ENCODE data around the gene GLS. TPM values are rescaled to one million over a fixed set of nuclear protein-coding genes. Genes with fewer than 3 reads are reported as not detected.

Gene GLS
- total RNA-seq, 5 donors from 2014 or later (not counting 1 experiment from before 2014, with no cell fraction given), result 192 to 233 (median 209) TPM

- H3K36me3 ChIP-seq (ENCODE audit: control insufficient read depth in 2 of 2, extremely low read depth in 1 of 2, insufficient read depth in 1 of 2, low read length in 1 of 2), result peaks cover 0 to 51% of the 10 kb centered on the region in 2 donors
- peaks cover 30% of the 10 kb centered on the region for H3K36me3 Mint-ChIP-seq
- no peaks in the 10 kb centered on the region for H3K27me3 ChIP-seq (replicated peaks in 1 of 2; ENCODE audit: control insufficient read depth in 2 of 2, extremely low read depth in 1 of 2, insufficient read depth in 2 of 2, low read length in 1 of 2)
- peaks cover 33 to 38% (median 38%) of the 10 kb centered on the region in 3 donors for H3K4me1 Mint-ChIP-seq
- no peak overlapping the region for H3K27ac ChIP-seq (ENCODE audit: low read length)
- no peaks in the 10 kb centered on the region for H3K9me3 ChIP-seq
- no peaks in the 10 kb centered on the region for H3K27me3 Mint-ChIP-seq
- no peak for ATAC-seq (replicated peaks in 1 of 4)
- POLR2A ChIA-PET, result interaction anchor here in 1 of 2 donors (0.5 kb wide), 1 partner anchor 232 kb away, joined by 5 read pairs; no protein-coding TSS in a partner anchor
- H3K27ac Mint-ChIP-seq, result peak overlapping the region in 1 of 2 donors; percentile 12
- CTCF ChIA-PET, result no interaction called here
- no peaks in the 10 kb centered on the region for H3K9me3 Mint-ChIP-seq
- H3K4me3 ChIP-seq (ENCODE audit: control insufficient read depth in 1 of 2, extremely low read depth in 1 of 2, low read length in 1 of 2), result no peak overlapping the region
- no peak overlapping the region for H3K4me3 Mint-ChIP-seq
- WGBS (ENCODE audit: insufficient coverage), result 100% methylated on average over 2 of the region's 4 CpGs
- DNase-seq, result no peak
- peaks cover 0 to 8% of the 10 kb centered on the region in 2 experiments for H3K4me1 ChIP-seq (ENCODE audit: control insufficient read depth in 1 of 2, extremely low read depth in 1 of 2, insufficient read depth in 2 of 2, low read length in 2 of 2)
These were observed 15.9 kb downstream of the GLS start for GRCh38 chr2:190896477-190896876.

- ChIA-PET CTCF (interaction anchor here (0.7 to 1.2 kb wide), 4 partner anchors 18 to 84 kb away, joined by 3 to 4 read pairs (median 3); no protein-coding TSS in a partner anchor), POLR2A (interaction anchor here in 1 of 2 donors (0.6 to 1.8 kb wide), 6 partner anchors 9 to 89 kb away, joined by 3 to 11 read pairs (median 4); no protein-coding TSS in a partner anchor)
- Mint-ChIP-seq H3K4me3 (no peak overlapping the region), H3K27me3 (no peaks in the 10 kb centered on the region), H3K36me3 (peaks cover 43% of the 10 kb centered on the region), H3K27ac (peak overlapping the region; percentile 17 to 45), H3K9me3 (no peaks in the 10 kb centered on the region), H3K4me1 (peaks cover 11 to 13% (median 13%) of the 10 kb centered on the region in 3 donors)
- Histone ChIP-seq H3K27ac (ENCODE audit: low read length) (no peak overlapping the region), H3K9me3 (no peaks in the 10 kb centered on the region), H3K4me1 (ENCODE audit: control insufficient read depth in 1 of 2, extremely low read depth in 1 of 2, insufficient read depth in 2 of 2, low read length in 2 of 2) (no peaks in the 10 kb centered on the region), H3K36me3 (ENCODE audit: control insufficient read depth in 2 of 2, extremely low read depth in 1 of 2, insufficient read depth in 1 of 2, low read length in 1 of 2) (peaks cover 0 to 59% of the 10 kb centered on the region in 2 donors), H3K4me3 (ENCODE audit: control insufficient read depth in 1 of 2, extremely low read depth in 1 of 2, low read length in 1 of 2) (no peak overlapping the region), H3K27me3 (replicated peaks in 1 of 2; ENCODE audit: control insufficient read depth in 2 of 2, extremely low read depth in 1 of 2, insufficient read depth in 2 of 2, low read length in 1 of 2) (no peaks in the 10 kb centered on the region)
- DNase-seq (no peak), ATAC-seq (replicated peaks in 1 of 4) (no peak)
- no CpG with 5 or more reads among the region's 1 CpG for WGBS (ENCODE audit: insufficient coverage)
These were observed 23.3 kb downstream of the GLS start for GRCh38 chr2:190903693-190904450.

- peaks cover 13 to 15% (median 13%) of the 10 kb centered on the region in 3 donors for H3K4me1 Mint-ChIP-seq
- Histone ChIP-seq H3K27ac (ENCODE audit: low read length) (no peak overlapping the region), H3K36me3 (ENCODE audit: control insufficient read depth in 2 of 2, extremely low read depth in 1 of 2, insufficient read depth in 1 of 2, low read length in 1 of 2) (peaks cover 0 to 59% of the 10 kb centered on the region in 2 donors), H3K4me1 (ENCODE audit: control insufficient read depth in 1 of 2, extremely low read depth in 1 of 2, insufficient read depth in 2 of 2, low read length in 2 of 2) (no peaks in the 10 kb centered on the region), H3K9me3 (no peaks in the 10 kb centered on the region), H3K4me3 (ENCODE audit: control insufficient read depth in 1 of 2, extremely low read depth in 1 of 2, low read length in 1 of 2) (no peak overlapping the region), H3K27me3 (replicated peaks in 1 of 2; ENCODE audit: control insufficient read depth in 2 of 2, extremely low read depth in 1 of 2, insufficient read depth in 2 of 2, low read length in 1 of 2) (no peaks in the 10 kb centered on the region)
- ChIA-PET CTCF (no interaction called here), POLR2A (no interaction called here)
- DNase-seq (no peak), ATAC-seq (replicated peaks in 1 of 4) (no peak)
- WGBS (ENCODE audit: insufficient coverage), result no CpG with 5 or more reads among the region's 3 CpGs
- H3K4me3 Mint-ChIP-seq, result no peak overlapping the region
- H3K27ac Mint-ChIP-seq, result no peak overlapping the region
- H3K36me3 Mint-ChIP-seq, result peaks cover 45% of the 10 kb centered on the region
- H3K9me3 Mint-ChIP-seq, result no peaks in the 10 kb centered on the region
- H3K27me3 Mint-ChIP-seq, result no peaks in the 10 kb centered on the region
These were observed 24.1 kb downstream of the GLS start for GRCh38 chr2:190904640-190905261.

GRCh38 chr2:190908532-190908931 lies 27.9 kb downstream of the GLS start:
- no peaks in the 10 kb centered on the region for H3K9me3 ChIP-seq
- ChIA-PET POLR2A (no interaction called here), CTCF (interaction anchor here in 1 of 2 donors (1.2 kb wide), 1 partner anchor 16 kb away, joined by 4 read pairs; no protein-coding TSS in a partner anchor)
- Mint-ChIP-seq H3K36me3 (peaks cover 45% of the 10 kb centered on the region), H3K4me1 (peaks cover 32 to 39% (median 33%) of the 10 kb centered on the region in 3 donors), H3K27me3 (no peaks in the 10 kb centered on the region), H3K27ac (no peak overlapping the region), H3K9me3 (no peaks in the 10 kb centered on the region), H3K4me3 (no peak overlapping the region)
- no CpG with 5 or more reads among the region's 5 CpGs for WGBS (ENCODE audit: insufficient coverage)
- no peak for DNase-seq
- H3K4me3 ChIP-seq (ENCODE audit: control insufficient read depth in 1 of 2, extremely low read depth in 1 of 2, low read length in 1 of 2), result no peak overlapping the region
- ATAC-seq (replicated peaks in 1 of 4), result no peak
- H3K4me1 ChIP-seq (ENCODE audit: control insufficient read depth in 1 of 2, extremely low read depth in 1 of 2, insufficient read depth in 2 of 2, low read length in 2 of 2), result no peaks in the 10 kb centered on the region
- no peaks in the 10 kb centered on the region for H3K27me3 ChIP-seq (replicated peaks in 1 of 2; ENCODE audit: control insufficient read depth in 2 of 2, extremely low read depth in 1 of 2, insufficient read depth in 2 of 2, low read length in 1 of 2)
- no peak overlapping the region for H3K27ac ChIP-seq (ENCODE audit: low read length)
- H3K36me3 ChIP-seq (ENCODE audit: control insufficient read depth in 2 of 2, extremely low read depth in 1 of 2, insufficient read depth in 1 of 2, low read length in 1 of 2), result peaks cover 0 to 51% of the 10 kb centered on the region in 2 donors

- Mint-ChIP-seq H3K4me1 (peaks cover 30 to 36% (median 30%) of the 10 kb centered on the region in 3 donors), H3K27ac (no peak overlapping the region), H3K36me3 (peaks cover 39% of the 10 kb centered on the region), H3K4me3 (no peak overlapping the region), H3K9me3 (no peaks in the 10 kb centered on the region), H3K27me3 (no peaks in the 10 kb centered on the region)
- H3K4me3 ChIP-seq (ENCODE audit: control insufficient read depth in 1 of 2, extremely low read depth in 1 of 2, low read length in 1 of 2), result no peak overlapping the region
- ATAC-seq (replicated peaks in 1 of 4) (no peak), DNase-seq (no peak)
- no peaks in the 10 kb centered on the region for H3K9me3 ChIP-seq
- no peaks in the 10 kb centered on the region for H3K27me3 ChIP-seq (replicated peaks in 1 of 2; ENCODE audit: control insufficient read depth in 2 of 2, extremely low read depth in 1 of 2, insufficient read depth in 2 of 2, low read length in 1 of 2)
- H3K27ac ChIP-seq (ENCODE audit: low read length), result no peak overlapping the region
- peaks cover 0 to 47% of the 10 kb centered on the region in 2 donors for H3K36me3 ChIP-seq (ENCODE audit: control insufficient read depth in 2 of 2, extremely low read depth in 1 of 2, insufficient read depth in 1 of 2, low read length in 1 of 2)
- ChIA-PET POLR2A (no interaction called here), CTCF (no interaction called here)
- WGBS (ENCODE audit: insufficient coverage), result no CpG with 5 or more reads among the region's 2 CpGs
- H3K4me1 ChIP-seq (ENCODE audit: control insufficient read depth in 1 of 2, extremely low read depth in 1 of 2, insufficient read depth in 2 of 2, low read length in 2 of 2), result no peaks in the 10 kb centered on the region
These were observed 29.1 kb downstream of the GLS start for GRCh38 chr2:190909680-190910079.

- no peaks in the 10 kb centered on the region for H3K4me1 ChIP-seq (ENCODE audit: control insufficient read depth in 1 of 2, extremely low read depth in 1 of 2, insufficient read depth in 2 of 2, low read length in 2 of 2)
- H3K27me3 ChIP-seq (replicated peaks in 1 of 2; ENCODE audit: control insufficient read depth in 2 of 2, extremely low read depth in 1 of 2, insufficient read depth in 2 of 2, low read length in 1 of 2), result no peaks in the 10 kb centered on the region
- CTCF ChIA-PET, result interaction anchor here in 1 of 2 donors (0.8 kb wide), 1 partner anchor 37 kb away, joined by 3 read pairs; no protein-coding TSS in a partner anchor
- H3K9me3 ChIP-seq, result no peaks in the 10 kb centered on the region
- H3K27ac ChIP-seq (ENCODE audit: low read length), result no peak overlapping the region
- no CpG with 5 or more reads among the region's 3 CpGs for WGBS (ENCODE audit: insufficient coverage)
- POLR2A ChIA-PET, result interaction anchor here (0.6 to 1.0 kb wide), 4 partner anchors 17 to 98 kb away, joined by 3 to 6 read pairs (median 4); no protein-coding TSS in a partner anchor
- no peak overlapping the region for H3K4me3 ChIP-seq (ENCODE audit: control insufficient read depth in 1 of 2, extremely low read depth in 1 of 2, low read length in 1 of 2)
- no peak for ATAC-seq (replicated peaks in 1 of 4)
- Mint-ChIP-seq H3K4me3 (no peak overlapping the region), H3K9me3 (no peaks in the 10 kb centered on the region), H3K4me1 (peaks cover 29 to 37% (median 33%) of the 10 kb centered on the region in 3 donors), H3K36me3 (peaks cover 35% of the 10 kb centered on the region), H3K27me3 (no peaks in the 10 kb centered on the region), H3K27ac (peak overlapping the region in 1 of 2 donors; percentile 34)
- peaks cover 0 to 46% of the 10 kb centered on the region in 2 donors for H3K36me3 ChIP-seq (ENCODE audit: control insufficient read depth in 2 of 2, extremely low read depth in 1 of 2, insufficient read depth in 1 of 2, low read length in 1 of 2)
- DNase-seq, result no peak
These were observed 29.9 kb downstream of the GLS start for GRCh38 chr2:190910341-190911136.

All from T-cell (primary cell).